Endothelial cell of umbilical vein (primary cell): ENCODE measurements around the gene NEAT1. TPM values are rescaled to one million over a fixed set of nuclear protein-coding genes. Genes with fewer than 3 reads are reported as not detected.

Source experiments
- BruUV-seq: library from RNA; stranded (reverse); fragments of 400-500 nt; replicated peaks from 2 replicates; lab custom pipeline; 2021; lab: Mats Ljungman, UMichigan
- CTCF ChIA-PET: fragments of 300-600, 350-600 bp; sonication (Branson Sonifier 250); formaldehyde crosslinking; loops from one replicate; lab custom pipeline; 2021; ENCODE audit warnings: antibody characterized with exemption, inconsistent platforms; lab: Charles Lee
- POLR2A ChIA-PET: fragments of 300-600, 350-600 bp; sonication (Branson Sonifier 250); formaldehyde crosslinking; loops from one replicate; lab custom pipeline; 2021; ENCODE audit warnings: antibody characterized with exemption, inconsistent platforms; lab: Charles Lee
- DNase-seq: peaks from one replicate; pipeline ENCODE4 v3.0.0-alpha.2; 2011; ENCODE audit warnings: low read depth, low spot score
- FAIRE-seq: peaks from 2 replicates; lab custom pipeline; 2011; peaks lifted over from hg19 to GRCh38; lab: Jason Lieb, UNC
- H2AFZ ChIP-seq: 2 replicates; pipeline ENCODE4 v1.6.0; 2012; ENCODE audit warnings: low read depth, low read length, control low read depth, inconsistent platforms
- H3K27ac ChIP-seq: 2 replicates; pipeline ENCODE4 v1.5.1; 2011; ENCODE audit warnings: low read depth, mild to moderate bottlenecking, control low read depth, low read length, moderate library complexity; ENCODE audit not compliant: insufficient read depth
- H3K27me3 ChIP-seq, 2 experiments: 2 replicates each; pipeline versions ENCODE4 v1.6.0 to v1.6.1; 2011; ENCODE audit warnings: low read length in 2 of 2, mixed read lengths in 1 of 2; ENCODE audit not compliant: control insufficient read depth in 2 of 2, insufficient read depth in 2 of 2
- H3K36me3 ChIP-seq, 2 experiments: 2 replicates in 1 of 2; 3 replicates in 1 of 2; pipeline ENCODE4 v1.5.1; 2011; ENCODE audit warnings: low read length in 2 of 2, mild to moderate bottlenecking in 1 of 2, moderate library complexity in 1 of 2; ENCODE audit not compliant: control insufficient read depth in 2 of 2, insufficient read depth in 2 of 2; ENCODE audit errors: extremely low read depth in 1 of 2
- H3K4me1 ChIP-seq: 3 replicates; pipeline ENCODE4 v1.5.1; 2011; ENCODE audit warnings: mild to moderate bottlenecking, low read length; ENCODE audit not compliant: control insufficient read depth, insufficient read depth; ENCODE audit errors: extremely low read depth
- H3K4me2 ChIP-seq: 2 replicates; pipeline ENCODE4 v1.6.1; 2011; ENCODE audit warnings: low read length, control low read depth, mixed read lengths; ENCODE audit not compliant: insufficient read depth
- H3K4me3 ChIP-seq, 3 experiments: fragments of 200-600 bp in 1 of 3; sonication (generic), shearing (Covaris generic) in 1 of 3; replicated peaks in 1 of 3; 2 replicates each; pipeline ENCODE4 v1.5.1; 2011 to 2016; ENCODE audit warnings: control low read depth in 3 of 3, low read length in 3 of 3, mild to moderate bottlenecking in 2 of 3, inconsistent platforms in 1 of 3, low read depth in 1 of 3, moderate library complexity in 1 of 3; ENCODE audit not compliant: insufficient read depth in 1 of 3
- H3K79me2 ChIP-seq: 2 replicates; pipeline ENCODE4 v1.6.0; 2012; ENCODE audit warnings: low read length, inconsistent platforms; ENCODE audit not compliant: control insufficient read depth, insufficient read depth
- H3K9ac ChIP-seq: replicated peaks from 2 replicates; pipeline ENCODE3; 2011; ENCODE audit warnings: low read length, control low read depth; ENCODE audit not compliant: insufficient read depth; ENCODE audit errors: extremely low read depth
- H3K9me1 ChIP-seq: replicated peaks from 3 replicates; pipeline ENCODE4 v1.6.0; 2011; ENCODE audit warnings: mild to moderate bottlenecking, low read length; ENCODE audit not compliant: control insufficient read depth, insufficient read depth; ENCODE audit errors: extremely low read depth
- H3K9me3 ChIP-seq: replicated peaks from 2 replicates; pipeline ENCODE4 v1.5.1; 2012; ENCODE audit warnings: low read length, inconsistent platforms; ENCODE audit not compliant: control insufficient read depth, insufficient read depth
- H4K20me1 ChIP-seq: replicated peaks from 2 replicates; pipeline ENCODE3; 2011; ENCODE audit warnings: mild to moderate bottlenecking, low read length; ENCODE audit not compliant: control insufficient read depth, insufficient read depth; ENCODE audit errors: extremely low read depth
- EZH2 ChIP-seq: IDR thresholded peaks from 2 replicates; pipeline ENCODE4 v1.6.1; 2012; ENCODE audit warnings: borderline replicate concordance, low read depth, mild to moderate bottlenecking, moderate library complexity, low read length, inconsistent platforms; ENCODE audit not compliant: severe bottlenecking
- FOS ChIP-seq: IDR thresholded peaks from 2 replicates; pipeline ENCODE4 v1.6.1; 2011; ENCODE audit warnings: mild to moderate bottlenecking, low read length, moderate library complexity, borderline replicate concordance; ENCODE audit not compliant: insufficient read depth
- POLR2A ChIP-seq: IDR thresholded peaks from 2 replicates; pipeline ENCODE4 v1.6.1; 2012; ENCODE audit warnings: low read depth, mild to moderate bottlenecking, control low read depth, low read length
- POLR2AphosphoS5 ChIP-seq: IDR thresholded peaks from 2 replicates; pipeline ENCODE4 v1.6.1; 2012; ENCODE audit warnings: low read depth, mild to moderate bottlenecking, control low read depth, low read length, moderate library complexity; ENCODE audit not compliant: insufficient read depth
- dilution Hi-C: fragments of 300-500 bp; cut with MboI; formaldehyde crosslinking; loops from one replicate; pipeline ENCODE4 v1.15.0; 2019; ENCODE audit warnings: low sequenced_read_pairs; ENCODE audit not compliant: extremely low pct_ligation_motif_present
- intact Hi-C: fragments of 100-400 bp; cut with micrococcal nuclease; formaldehyde crosslinking; loops from one replicate; pipeline ENCODE4 v1.10.0; 2022
- polyA plus RNA-seq, 4 experiments: library from polyadenylated mRNA; depleted of rRNA in 3 of 4; stranded (reverse) in 3 of 4; unstranded in 1 of 4; fragments of >200 nt; gene quantifications; 2 replicates each; pipeline versions ENCODE4 v1.2.1 to v1.2.3, GENCODE V29; 2011 to 2012; ENCODE audit warnings: missing spikeins in 1 of 4
- total RNA-seq: library from RNA; stranded (reverse); gene quantifications from 2 replicates; pipeline ENCODE4 v1.2.3, GENCODE V29; 2021

The NEAT1 gene
- total and polyA plus RNA-seq, 2 donors (not counting 3 experiments of a cell fraction or from before 2014, with no cell fraction given), result 34.4 to 957 TPM

- Histone ChIP-seq H3K79me2 (peaks cover 74% of the 10 kb centered on the region), H3K4me1 (peaks cover 45% of the 10 kb centered on the region), H3K9ac (peak overlapping the region; percentile 98), H3K36me3 (peaks cover 4 to 7% of the 10 kb centered on the region in 2 experiments), H2AFZ (no peak overlapping the region), H3K27me3 (no peaks in the 10 kb centered on the region), H3K27ac (peak overlapping the region; percentile 99), H3K9me1 (no peaks in the 10 kb centered on the region), H3K4me2 (peak overlapping the region; percentile 91), H3K4me3 (peak overlapping the region; percentile 52 to 95 (median 67)), H4K20me1 (no peaks in the 10 kb centered on the region), H3K9me3 (no peaks in the 10 kb centered on the region)
- ChIA-PET CTCF (interaction anchor here (1.2 kb wide), 1 partner anchor 75 kb away, joined by 3 read pairs; the partner anchor contains the start of gene MALAT1), POLR2A (interaction anchor here (0.6 to 10.0 kb wide), 15 partner anchors 8 to 149 kb away, joined by 3 to 127 read pairs (median 9); partner anchors contain the start of genes MALAT1 and SLC25A45)
- dilution Hi-C loops, result no loop called here
- TF ChIP-seq POLR2A, result peak; percentile 77
- no peak for TF ChIP-seq EZH2
- intact Hi-C loops, result no loop called here
- DNase-seq (peak; percentile 28), FAIRE-seq (no peak)
- no TSS peak for BruUV-seq
Measured at GRCh38 chr11:65423516-65424204, 1.1 kb downstream of the NEAT1 start.

- intact Hi-C loops (no loop called here), dilution Hi-C loops (no loop called here)
- Histone ChIP-seq H3K9me3 (no peaks in the 10 kb centered on the region), H3K27me3 (no peaks in the 10 kb centered on the region), H3K27ac (peak overlapping the region; percentile 99), H3K79me2 (peaks cover 79% of the 10 kb centered on the region), H3K36me3 (peaks cover 4 to 8% of the 10 kb centered on the region in 2 experiments), H3K9me1 (no peaks in the 10 kb centered on the region), H3K4me1 (peaks cover 47% of the 10 kb centered on the region), H3K4me2 (peak overlapping the region; percentile 91), H4K20me1 (no peaks in the 10 kb centered on the region), H2AFZ (no peak overlapping the region), H3K9ac (peak overlapping the region; percentile 98), H3K4me3 (peak overlapping the region; percentile 52 to 95 (median 67))
- CTCF ChIA-PET, result interaction anchor here (0.7 to 1.2 kb wide), 2 partner anchors 9 to 75 kb away, joined by 3 read pairs; partner anchors contain the start of gene MALAT1
- FAIRE-seq, result no peak
- TF ChIP-seq FOS (no peak), POLR2AphosphoS5 (no peak), POLR2A (peak; percentile 63)
- BruUV-seq, result TSS peak; percentile 26
- peak; percentile 34 for DNase-seq
- POLR2A ChIA-PET, result interaction anchor here (0.6 to 10.0 kb wide), 9 partner anchors 9 to 82 kb away, joined by 3 to 127 read pairs (median 9); partner anchors contain the start of genes MALAT1 and SLC25A45
Measured at GRCh38 chr11:65424205-65425104, 1.9 kb downstream of the NEAT1 start.
